Naive B cell (primary cell): Measurements from ENCODE around the gene TLR5. TPM values are rescaled to one million over a fixed set of nuclear protein-coding genes. Genes with fewer than 3 reads are reported as not detected.

ENCODE experiments used
- ATAC-seq, 2 donors: fragments of 150-1000 bp; cut with Tn5 transposase; 2 replicates each; pipeline ENCODE4 v1.10.0; 2021; ENCODE audit warnings: low read depth in 2 of 2, mild to moderate bottlenecking in 2 of 2, moderate library complexity in 2 of 2
- DNase-seq: peaks from one replicate; pipeline ENCODE4 v3.0.0; 2022
- H3K27ac Mint-ChIP-seq, 6 donors: one replicate each; pipeline ENCODE4 v1.8.0; 2020 to 2022; ENCODE audit warnings: mild to moderate bottlenecking in 6 of 6, mixed read lengths in 6 of 6, moderate library complexity in 5 of 6, inconsistent platforms in 2 of 6
- H3K27me3 Mint-ChIP-seq, 3 donors: one replicate each; pipeline ENCODE4 v1.8.0; 2021 to 2022; ENCODE audit warnings: mixed read lengths in 3 of 3, mild to moderate bottlenecking in 1 of 3
- H3K36me3 Mint-ChIP-seq, 2 donors: one replicate each; pipeline ENCODE4 v1.8.0; 2020 to 2022; ENCODE audit warnings: mixed read lengths in 2 of 2, inconsistent platforms in 1 of 2, mild to moderate bottlenecking in 1 of 2
- H3K4me1 Mint-ChIP-seq, 3 donors: one replicate each; pipeline ENCODE4 v1.8.0; 2020 to 2022; ENCODE audit warnings: mixed read lengths in 3 of 3, inconsistent platforms in 1 of 3, mild to moderate bottlenecking in 1 of 3, moderate library complexity in 1 of 3
- H3K4me3 Mint-ChIP-seq, 8 donors: one replicate each; pipeline ENCODE4 v1.8.0; 2020 to 2022; ENCODE audit warnings: mild to moderate bottlenecking in 8 of 8, mixed read lengths in 8 of 8, moderate library complexity in 8 of 8, inconsistent platforms in 2 of 8
- H3K9me3 Mint-ChIP-seq, 7 donors: one replicate each; pipeline ENCODE4 v1.8.0; 2020 to 2022; ENCODE audit warnings: mixed read lengths in 7 of 7, mild to moderate bottlenecking in 5 of 7, inconsistent platforms in 2 of 7, moderate library complexity in 1 of 7
- polyA plus RNA-seq, 6 donors: library from polyadenylated mRNA; unstranded; fragments of 300-500 nt; fragmentation: Illumina TruSeq; gene quantifications; one replicate each; pipeline ENCODE4 v1.2.3, GENCODE V29; 2021; ENCODE audit warnings: low read depth in 6 of 6

The TLR5 gene
- polyA plus RNA-seq, 6 donors from 2014 or later, result 0.24 to 0.91 (median 0.35) TPM; not detected in 2

GRCh38 chr1:223088713-223089240 is 54.3 kb downstream of the TLR5 start:
- H3K27ac Mint-ChIP-seq, result peak overlapping the region in 1 of 6 donors; percentile 23
- H3K9me3 Mint-ChIP-seq, result no peaks in the 10 kb centered on the region
- H3K27me3 Mint-ChIP-seq, result no peaks in the 10 kb centered on the region
- no peak for DNase-seq
- H3K36me3 Mint-ChIP-seq, result no peaks in the 10 kb centered on the region
- H3K4me3 Mint-ChIP-seq, result no peak overlapping the region
- H3K4me1 Mint-ChIP-seq, result peaks cover 0 to 5% (median 3%) of the 10 kb centered on the region in 3 donors
- no peak for ATAC-seq

- ATAC-seq, result no peak
- H3K36me3 Mint-ChIP-seq, result no peaks in the 10 kb centered on the region
- no peak overlapping the region for H3K4me3 Mint-ChIP-seq
Observed at GRCh38 chr1:223087291-223088255, 55.5 kb downstream of the TLR5 start.

GRCh38 chr1:223084464-223084866 is 58.6 kb downstream of the TLR5 start:
- H3K9me3 Mint-ChIP-seq, result no peaks in the 10 kb centered on the region
- ATAC-seq (no peak), DNase-seq (no peak)
- peaks cover 3 to 7% (median 5%) of the 10 kb centered on the region in 3 donors for H3K4me1 Mint-ChIP-seq
- H3K36me3 Mint-ChIP-seq, result no peaks in the 10 kb centered on the region
- H3K27me3 Mint-ChIP-seq, result no peaks in the 10 kb centered on the region
- no peak overlapping the region for H3K4me3 Mint-ChIP-seq
- H3K27ac Mint-ChIP-seq, result peak overlapping the region in 2 of 6 donors; percentile 24 to 41

More at GRCh38 chr1:223087291-223088255, 55.5 kb downstream of the TLR5 start:
- no peaks in the 10 kb centered on the region for H3K27me3 Mint-ChIP-seq
- no peak for DNase-seq
- no peaks in the 10 kb centered on the region for H3K9me3 Mint-ChIP-seq
- peaks cover 0 to 5% (median 3%) of the 10 kb centered on the region in 3 donors for H3K4me1 Mint-ChIP-seq
- H3K27ac Mint-ChIP-seq, result no peak overlapping the region

- Mint-ChIP-seq H3K4me1 (peaks cover 3 to 7% (median 5%) of the 10 kb centered on the region in 3 donors), H3K36me3 (no peaks in the 10 kb centered on the region), H3K27ac (peak overlapping the region in 1 of 6 donors; percentile 41), H3K9me3 (no peaks in the 10 kb centered on the region), H3K4me3 (peak overlapping the region in 1 of 8 donors; percentile 0), H3K27me3 (no peaks in the 10 kb centered on the region)
- no peak for DNase-seq
- no peak for ATAC-seq
Observed at GRCh38 chr1:223083831-223084230, 59.2 kb downstream of the TLR5 start.

GRCh38 chr1:223082914-223083313 is 60.1 kb downstream of the TLR5 start:
- peak overlapping the region in 1 of 6 donors; percentile 5 for H3K27ac Mint-ChIP-seq
- no peaks in the 10 kb centered on the region for H3K9me3 Mint-ChIP-seq
- peaks cover 3 to 7% (median 5%) of the 10 kb centered on the region in 3 donors for H3K4me1 Mint-ChIP-seq
- DNase-seq (no peak), ATAC-seq (no peak)
- H3K27me3 Mint-ChIP-seq, result peaks cover 0 to 2% (median 0%) of the 10 kb centered on the region in 3 donors
- H3K36me3 Mint-ChIP-seq, result no peaks in the 10 kb centered on the region
- H3K4me3 Mint-ChIP-seq, result peak overlapping the region in 2 of 8 donors; percentile 25 to 43

GRCh38 chr1:223081181-223081994 is 61.7 kb downstream of the TLR5 start:
- DNase-seq (peak; percentile 74), ATAC-seq (peak; percentile 87 to 91)
- H3K36me3 Mint-ChIP-seq, result no peaks in the 10 kb centered on the region
- peak overlapping the region; percentile 64 to 94 (median 92) for H3K27ac Mint-ChIP-seq
- H3K4me3 Mint-ChIP-seq, result peak overlapping the region; percentile 75 to 91 (median 84)
- peaks cover 3 to 7% (median 5%) of the 10 kb centered on the region in 3 donors for H3K4me1 Mint-ChIP-seq
- H3K27me3 Mint-ChIP-seq, result peaks cover 0 to 17% (median 4%) of the 10 kb centered on the region in 3 donors
- H3K9me3 Mint-ChIP-seq, result no peaks in the 10 kb centered on the region

GRCh38 chr1:223079498-223079897 is 63.5 kb downstream of the TLR5 start:
- Mint-ChIP-seq H3K4me3 (no peak overlapping the region), H3K27me3 (peaks cover 7 to 27% (median 15%) of the 10 kb centered on the region in 3 donors), H3K27ac (peak overlapping the region in 2 of 6 donors; percentile 12 to 24), H3K9me3 (no peaks in the 10 kb centered on the region), H3K36me3 (no peaks in the 10 kb centered on the region), H3K4me1 (peaks cover 3 to 7% (median 5%) of the 10 kb centered on the region in 3 donors)
- DNase-seq (no peak), ATAC-seq (no peak)

- Mint-ChIP-seq H3K4me1 (peaks cover 3 to 7% (median 5%) of the 10 kb centered on the region in 3 donors), H3K36me3 (no peaks in the 10 kb centered on the region), H3K4me3 (no peak overlapping the region), H3K27ac (no peak overlapping the region), H3K27me3 (peaks cover 7 to 36% (median 28%) of the 10 kb centered on the region in 3 donors), H3K9me3 (no peaks in the 10 kb centered on the region)
- ATAC-seq (no peak), DNase-seq (no peak)
Observed at GRCh38 chr1:223077247-223077833, 65.7 kb downstream of the TLR5 start.

GRCh38 chr1:223076362-223076761 is 66.7 kb downstream of the TLR5 start:
- DNase-seq (no peak), ATAC-seq (no peak)
- no peaks in the 10 kb centered on the region for H3K9me3 Mint-ChIP-seq
- peaks cover 7 to 36% (median 31%) of the 10 kb centered on the region in 3 donors for H3K27me3 Mint-ChIP-seq
- H3K27ac Mint-ChIP-seq, result peak overlapping the region in 1 of 6 donors; percentile 6
- H3K4me1 Mint-ChIP-seq, result peaks cover 3 to 5% (median 4%) of the 10 kb centered on the region in 3 donors
- H3K4me3 Mint-ChIP-seq, result no peak overlapping the region
- H3K36me3 Mint-ChIP-seq, result no peaks in the 10 kb centered on the region

- Mint-ChIP-seq H3K27ac (no peak overlapping the region), H3K36me3 (no peaks in the 10 kb centered on the region), H3K9me3 (no peaks in the 10 kb centered on the region), H3K4me3 (no peak overlapping the region), H3K27me3 (peaks cover 7 to 36% (median 31%) of the 10 kb centered on the region in 3 donors), H3K4me1 (peaks cover 0 to under 1% (median 0%) of the 10 kb centered on the region in 3 donors)
- no peak for DNase-seq
- ATAC-seq, result no peak
Observed at GRCh38 chr1:223075834-223076233, 67.2 kb downstream of the TLR5 start.

- Mint-ChIP-seq H3K36me3 (no peaks in the 10 kb centered on the region), H3K27me3 (peaks cover 7 to 36% (median 31%) of the 10 kb centered on the region in 3 donors), H3K4me1 (no peaks in the 10 kb centered on the region), H3K9me3 (no peaks in the 10 kb centered on the region), H3K27ac (peak overlapping the region in 1 of 6 donors; percentile 5), H3K4me3 (no peak overlapping the region)
- ATAC-seq (no peak), DNase-seq (no peak)
Observed at GRCh38 chr1:223074445-223075300, 68.4 kb downstream of the TLR5 start.
